ENCODE data around the gene ANP32B. TPM values are rescaled to one million over a fixed set of nuclear protein-coding genes. Genes with fewer than 3 reads are reported as not detected.
"Not testable (repeated sequence)": the region's sequence is repeated elsewhere in the genome, so short reads cannot be mapped to it uniquely, and the experiment has no call there.

The ANP32B gene
- total RNA-seq, 1 experiment from 2014 or later: 13.6 TPM

DNA sequence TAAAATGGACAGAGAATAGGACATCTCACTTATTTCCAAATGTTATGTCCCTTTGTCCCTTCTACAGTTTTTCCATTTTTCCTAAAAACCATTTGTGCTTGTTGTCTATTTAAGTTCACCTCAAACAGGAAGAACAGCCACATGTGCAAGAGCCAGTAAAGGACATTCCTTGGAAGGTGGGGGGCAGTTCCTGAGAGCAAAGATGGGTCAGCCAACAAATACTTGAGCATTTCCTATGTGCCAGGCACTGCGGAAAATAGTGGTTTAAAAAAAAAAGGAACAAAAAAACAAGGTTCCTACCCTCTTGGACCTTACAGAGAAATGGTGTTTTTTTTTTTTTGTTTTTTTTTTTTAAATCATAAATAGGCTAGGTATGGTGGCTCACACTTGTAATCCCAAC is 26.8 kb downstream of the ANP32B start:
- no peak for DNase-seq (ENCODE audit: low read depth, low spot score)
- in situ Hi-C loops (cut with HindIII; ENCODE audit: low pct_unique_long_range_greater_than_20kb, low sequenced_read_pairs): loop anchor here (10.0 kb wide), 1 partner anchor 85 kb away; the partner anchor contains the start of gene TRMO

DNA sequence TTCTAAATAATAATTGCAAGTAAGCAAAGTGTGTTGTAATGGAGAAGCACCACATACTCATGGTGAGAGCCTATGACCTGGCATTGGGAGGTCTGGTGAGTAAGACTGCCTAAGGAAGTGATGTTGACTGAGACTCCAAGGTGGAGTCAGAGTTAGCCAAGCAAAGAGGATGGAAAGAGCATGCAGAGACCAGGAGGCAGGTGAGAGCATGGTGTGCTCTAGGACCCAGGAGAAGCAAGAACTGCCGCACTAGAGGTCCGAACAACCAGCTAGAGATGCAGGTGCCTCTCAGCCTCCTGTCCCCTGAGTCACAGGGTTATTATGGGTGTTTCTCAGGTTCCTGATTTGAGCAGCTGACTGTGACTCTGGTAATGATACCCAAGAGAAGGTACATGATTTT is 27.3 kb downstream of the ANP32B start:
- in situ Hi-C loops (cut with HindIII; ENCODE audit: low pct_unique_long_range_greater_than_20kb, low sequenced_read_pairs): loop anchor here (10.0 kb wide), 1 partner anchor 86 kb away; the partner anchor contains the start of gene TRMO
- DNase-seq (ENCODE audit: low read depth, low spot score): peak; percentile 10

DNA sequence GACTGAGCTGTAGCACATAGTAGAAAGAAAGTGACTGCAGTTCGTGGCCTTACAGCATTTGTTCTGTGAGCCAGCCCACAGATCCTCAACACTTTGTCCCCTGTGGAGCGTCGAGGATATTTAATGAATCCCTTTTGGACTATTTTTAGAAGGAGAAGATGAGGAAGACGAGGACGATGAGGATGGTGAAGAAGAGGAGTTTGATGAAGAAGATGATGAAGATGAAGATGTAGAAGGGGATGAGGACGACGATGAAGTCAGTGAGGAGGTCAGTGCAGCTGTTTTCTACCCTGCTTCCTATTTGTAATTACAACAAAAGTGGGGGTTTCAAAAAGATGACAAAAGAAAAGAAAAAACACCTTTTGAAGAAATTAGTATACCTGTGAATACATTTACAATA is 28.0 kb downstream of the ANP32B start:
- in situ Hi-C loops (cut with HindIII; ENCODE audit: low pct_unique_long_range_greater_than_20kb, low sequenced_read_pairs): loop anchor here (10.0 kb wide), 1 partner anchor 86 kb away; the partner anchor contains the start of gene TRMO
- no peak for DNase-seq (ENCODE audit: low read depth, low spot score)

GRCh38 chr9:98016137-98016680 is 33.1 kb downstream of the ANP32B start:
- in situ Hi-C loops (cut with HindIII; ENCODE audit: low pct_unique_long_range_greater_than_20kb, low sequenced_read_pairs): loop anchor here (10.0 kb wide), 1 partner anchor 91 kb away; the partner anchor contains the start of gene TRMO
- no peak for DNase-seq (ENCODE audit: low read depth, low spot score)

GRCh38 chr9:98017306-98017705 is 34.2 kb downstream of the ANP32B start:
- no peak for DNase-seq (ENCODE audit: low read depth, low spot score)
- in situ Hi-C loops (cut with HindIII; ENCODE audit: low pct_unique_long_range_greater_than_20kb, low sequenced_read_pairs): loop anchor here (10.0 kb wide), 1 partner anchor 93 kb away; the partner anchor contains the start of gene TRMO

GRCh38 chr9:98018347-98018746 is 35.2 kb downstream of the ANP32B start:
- in situ Hi-C loops (cut with HindIII; ENCODE audit: low pct_unique_long_range_greater_than_20kb, low sequenced_read_pairs): loop anchor here (10.0 kb wide), 1 partner anchor 94 kb away; the partner anchor contains the start of gene TRMO
- DNase-seq (ENCODE audit: low read depth, low spot score): no peak

GRCh38 chr9:98019098-98019497 is 36.0 kb downstream of the ANP32B start:
- no peak for DNase-seq (ENCODE audit: low read depth, low spot score)
- in situ Hi-C loops (cut with HindIII; ENCODE audit: low pct_unique_long_range_greater_than_20kb, low sequenced_read_pairs): loop anchor here (10.0 kb wide), 1 partner anchor 94 kb away; the partner anchor contains the start of gene TRMO

GRCh38 chr9:98019869-98020268 is 36.7 kb downstream of the ANP32B start:
- in situ Hi-C loops (cut with HindIII; ENCODE audit: low pct_unique_long_range_greater_than_20kb, low sequenced_read_pairs): loop anchor here (10.0 kb wide), 1 partner anchor 95 kb away; the partner anchor contains the start of gene TRMO
- DNase-seq (ENCODE audit: low read depth, low spot score): not testable (repeated sequence)

- in situ Hi-C loops (cut with HindIII; ENCODE audit: low pct_unique_long_range_greater_than_20kb, low sequenced_read_pairs): no loop called here
- no peak for DNase-seq (ENCODE audit: low read depth, low spot score)
These were observed 37.5 kb downstream of the ANP32B start for GRCh38 chr9:98020476-98021145.

GRCh38 chr9:98021306-98022040 is 38.3 kb downstream of the ANP32B start:
- in situ Hi-C loops (cut with HindIII; ENCODE audit: low pct_unique_long_range_greater_than_20kb, low sequenced_read_pairs): no loop called here
- DNase-seq (ENCODE audit: low read depth, low spot score): no peak

- DNase-seq (ENCODE audit: low read depth, low spot score): no peak
- in situ Hi-C loops (cut with HindIII; ENCODE audit: low pct_unique_long_range_greater_than_20kb, low sequenced_read_pairs): no loop called here
These were observed 39.3 kb downstream of the ANP32B start for GRCh38 chr9:98022447-98022846.

GRCh38 chr9:98024702-98025101 is 41.6 kb downstream of the ANP32B start:
- in situ Hi-C loops (cut with HindIII; ENCODE audit: low pct_unique_long_range_greater_than_20kb, low sequenced_read_pairs): no loop called here
- DNase-seq (ENCODE audit: low read depth, low spot score): no peak

GRCh38 chr9:98031169-98031568 is 48.0 kb downstream of the ANP32B start:
- in situ Hi-C loops (cut with HindIII; ENCODE audit: low pct_unique_long_range_greater_than_20kb, low sequenced_read_pairs): no loop called here
- no peak for DNase-seq (ENCODE audit: low read depth, low spot score)

DNA sequence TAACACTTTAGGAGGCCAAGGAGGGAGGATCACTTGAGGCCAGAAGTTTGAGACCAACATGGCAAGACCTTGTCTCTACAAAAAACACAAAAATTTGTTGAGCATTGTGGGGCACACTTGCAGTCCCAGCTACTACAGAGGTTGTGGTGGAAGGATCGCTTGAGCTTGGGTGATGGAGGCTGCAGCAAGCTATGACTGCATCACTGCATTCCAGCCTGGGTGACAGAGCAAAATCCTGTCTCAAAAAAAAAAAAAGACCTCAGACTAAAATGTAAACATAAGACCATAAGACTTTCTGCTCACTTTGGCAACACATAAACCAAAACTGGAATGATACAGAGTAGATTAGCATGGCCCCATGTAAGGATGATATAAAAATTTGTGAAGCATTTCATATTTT is 48.8 kb downstream of the ANP32B start:
- in situ Hi-C loops (cut with HindIII; ENCODE audit: low pct_unique_long_range_greater_than_20kb, low sequenced_read_pairs): no loop called here
- no peak for DNase-seq (ENCODE audit: low read depth, low spot score)

DNA sequence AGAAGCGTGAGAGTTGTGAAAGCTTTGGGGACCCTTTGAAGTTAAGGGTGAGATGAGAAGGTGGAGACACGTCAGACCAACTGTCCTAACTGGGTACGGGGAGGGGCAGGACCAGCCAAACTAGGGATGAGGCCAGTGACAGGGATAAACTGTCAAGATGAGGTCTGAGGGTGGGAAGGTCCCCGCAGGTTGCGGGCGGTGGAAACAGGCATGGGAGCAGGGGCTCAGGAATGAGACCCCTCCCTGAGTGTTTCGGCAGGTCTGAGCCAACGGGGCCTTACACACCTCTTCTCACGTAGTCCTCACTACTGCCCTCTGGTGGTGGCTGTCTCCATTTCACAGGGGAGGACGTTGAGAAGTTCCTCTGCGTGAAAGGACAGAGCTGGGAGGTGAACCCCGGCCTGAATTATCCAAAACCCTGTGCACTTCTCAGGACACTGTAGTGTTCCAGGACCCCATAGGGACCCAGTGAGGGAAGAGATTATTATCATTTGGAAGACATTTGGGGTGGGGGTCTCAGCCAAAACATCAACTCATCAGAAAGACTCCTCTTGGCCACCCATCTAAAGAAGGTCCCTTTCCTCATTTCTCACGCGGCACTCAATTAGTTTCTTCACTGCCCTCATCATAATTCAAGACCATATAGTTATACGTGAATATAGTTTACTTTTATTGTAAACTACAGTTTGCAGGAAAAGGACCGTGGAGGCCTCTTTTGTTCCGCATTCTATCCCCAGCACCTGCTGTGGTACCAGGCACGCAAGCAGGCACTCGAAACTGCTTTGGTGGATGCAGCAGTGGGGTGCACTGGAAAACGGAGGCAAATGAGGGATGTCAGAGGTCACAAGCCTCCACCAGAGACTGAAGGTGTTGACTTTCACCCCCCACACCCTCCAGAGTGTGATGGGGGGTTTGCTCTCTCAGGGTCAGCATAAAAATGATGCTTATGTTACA is 51.7 kb downstream of the ANP32B start:
- DNase-seq (ENCODE audit: low read depth, low spot score): peak; percentile 89
- in situ Hi-C loops (cut with HindIII; ENCODE audit: low pct_unique_long_range_greater_than_20kb, low sequenced_read_pairs): no loop called here

- DNase-seq (ENCODE audit: low read depth, low spot score): no peak
- in situ Hi-C loops (cut with HindIII; ENCODE audit: low pct_unique_long_range_greater_than_20kb, low sequenced_read_pairs): no loop called here
These were observed 54.2 kb downstream of the ANP32B start for GRCh38 chr9:98037357-98037756.

GRCh38 chr9:98038958-98039357 is 55.8 kb downstream of the ANP32B start:
- in situ Hi-C loops (cut with HindIII; ENCODE audit: low pct_unique_long_range_greater_than_20kb, low sequenced_read_pairs): no loop called here
- DNase-seq (ENCODE audit: low read depth, low spot score): no peak
